ENCODE results near the gene GPR132. TPM values are rescaled to one million over a fixed set of nuclear protein-coding genes. Genes with fewer than 3 reads are reported as not detected.

The GPR132 gene
- total RNA-seq, 1 experiment from 2014 or later: 0.10 TPM

DNA sequence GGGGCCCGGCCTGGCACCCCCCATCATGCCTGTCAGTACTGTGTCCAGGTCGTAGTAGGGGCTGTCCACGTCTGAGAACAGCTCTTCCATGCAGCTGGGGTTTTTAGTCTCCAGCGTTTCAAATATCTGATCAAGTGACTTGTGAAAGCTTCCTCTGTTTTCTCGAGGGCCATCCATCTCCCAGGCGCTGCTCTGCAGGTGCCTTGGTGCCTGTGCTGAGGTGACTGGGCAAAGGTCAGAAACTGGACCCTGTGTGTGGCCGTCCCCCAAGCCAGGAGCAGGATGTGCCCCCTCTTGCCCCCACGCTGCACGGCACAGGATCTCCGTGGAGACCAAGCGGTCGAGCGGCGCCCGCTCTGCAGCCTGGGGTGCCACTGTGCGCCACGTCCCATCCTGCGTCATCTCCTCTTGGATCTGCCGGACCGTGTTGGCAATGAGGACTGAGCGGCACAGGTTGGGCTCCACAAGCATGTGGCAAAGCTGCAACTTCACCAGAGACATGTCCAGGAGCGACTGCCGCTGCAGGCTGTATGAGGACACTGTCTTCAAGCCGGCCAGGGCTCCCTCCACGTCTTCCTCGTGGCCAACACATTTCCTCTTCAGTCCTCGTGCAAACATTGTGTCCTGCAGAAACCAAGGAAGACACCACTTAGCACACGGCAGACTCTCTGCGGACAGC is 53.8 kb downstream of the GPR132 start (continued):
- TF ChIP-seq, protein P1, sequence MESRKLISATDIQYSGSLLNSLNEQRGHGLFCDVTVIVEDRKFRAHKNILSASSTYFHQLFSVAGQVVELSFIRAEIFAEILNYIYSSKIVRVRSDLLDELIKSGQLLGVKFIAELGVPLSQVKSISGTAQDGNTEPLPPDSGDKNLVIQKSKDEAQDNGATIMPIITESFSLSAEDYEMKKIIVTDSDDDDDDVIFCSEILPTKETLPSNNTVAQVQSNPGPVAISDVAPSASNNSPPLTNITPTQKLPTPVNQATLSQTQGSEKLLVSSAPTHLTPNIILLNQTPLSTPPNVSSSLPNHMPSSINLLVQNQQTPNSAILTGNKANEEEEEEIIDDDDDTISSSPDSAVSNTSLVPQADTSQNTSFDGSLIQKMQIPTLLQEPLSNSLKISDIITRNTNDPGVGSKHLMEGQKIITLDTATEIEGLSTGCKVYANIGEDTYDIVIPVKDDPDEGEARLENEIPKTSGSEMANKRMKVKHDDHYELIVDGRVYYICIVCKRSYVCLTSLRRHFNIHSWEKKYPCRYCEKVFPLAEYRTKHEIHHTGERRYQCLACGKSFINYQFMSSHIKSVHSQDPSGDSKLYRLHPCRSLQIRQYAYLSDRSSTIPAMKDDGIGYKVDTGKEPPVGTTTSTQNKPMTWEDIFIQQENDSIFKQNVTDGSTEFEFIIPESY (IDR thresholded peaks at IDR 0.05; ENCODE audit: extremely low read depth, insufficient replicate concordance, low read length): no peak
- TF ChIP-seq, protein P2, sequence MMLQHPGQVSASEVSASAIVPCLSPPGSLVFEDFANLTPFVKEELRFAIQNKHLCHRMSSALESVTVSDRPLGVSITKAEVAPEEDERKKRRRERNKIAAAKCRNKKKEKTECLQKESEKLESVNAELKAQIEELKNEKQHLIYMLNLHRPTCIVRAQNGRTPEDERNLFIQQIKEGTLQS (IDR thresholded peaks at IDR 0.05): no peak
- TF ChIP-seq SIN3A (IDR thresholded peaks at IDR 0.05; ENCODE audit: low read depth): no peak
- no peak for TF ChIP-seq ZFX (IDR thresholded peaks at IDR 0.05)

DNA sequence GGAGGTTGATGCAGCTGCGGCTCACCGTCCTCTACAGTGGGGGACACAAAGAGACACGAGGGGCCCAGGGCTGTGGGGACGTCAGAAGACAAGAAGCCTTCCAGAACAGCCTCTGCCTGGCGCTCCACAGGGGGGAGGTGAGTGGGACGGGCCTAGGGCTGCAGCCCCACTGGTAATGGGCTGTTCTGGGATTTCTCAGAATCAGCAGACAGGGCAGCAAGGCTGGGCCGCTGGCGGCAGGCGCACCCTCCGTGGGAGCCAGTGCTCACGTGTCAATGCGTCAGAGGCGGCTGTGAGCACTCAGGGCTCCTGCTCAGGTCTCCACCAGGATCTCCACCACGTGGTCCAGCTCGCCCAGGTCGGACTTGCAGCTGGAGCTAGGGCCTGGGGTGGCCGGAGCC is 54.3 kb downstream of the GPR132 start:
- H4K20me1 ChIP-seq (ENCODE audit: insufficient read depth): peaks cover 20% of the 10 kb centered on the region; the same call in 1 of the 2 replicates
- ChIA-PET RAD21 (ENCODE audit: low non-redundant PET in 1 of 2, low total read pairs in 2 of 2, uncharacterized antibody in 2 of 2, unreplicated experiment in 2 of 2) (no interaction called here), CTCF (no interaction called here), POLR2A (interaction anchor here (1.4 kb wide), 1 partner anchor 10 kb away, joined by 3 read pairs; the partner anchor contains the start of gene CDCA4)
- H3K9me2 ChIP-seq (ENCODE audit: insufficient read depth): no peaks in the 10 kb centered on the region
- no TSS peak for BruUV-seq (replicated peaks)
- H2AFZ ChIP-seq (ENCODE audit: low read depth, low read length, poor library complexity, severe bottlenecking): no peak overlapping the region
- peaks cover 0 to under 1% of the 10 kb centered on the region in 2 experiments; a peak in 1 of 4 replicates for H3K4me1 ChIP-seq (ENCODE audit: control insufficient read depth in 1 of 2, insufficient read depth in 2 of 2, low read length in 2 of 2)
- TF ChIP-seq, protein P1 (IDR thresholded peaks at IDR 0.05; ENCODE audit: extremely low read depth, insufficient replicate concordance, low read length): no peak
- no peak for TF ChIP-seq SIN3A (IDR thresholded peaks at IDR 0.05; ENCODE audit: low read depth)
- no peak for TF ChIP-seq SP1 (IDR thresholded peaks at IDR 0.05; ENCODE audit: low read depth)
- no peak for TF ChIP-seq CEBPB (IDR thresholded peaks at IDR 0.05; ENCODE audit: low read depth)
- no peak for TF ChIP-seq RAD21 (IDR thresholded peaks at IDR 0.05; ENCODE audit: low read depth)
- no peak for TF ChIP-seq SRF (IDR thresholded peaks at IDR 0.05; ENCODE audit: low read depth)
- TF ChIP-seq, protein P3, sequence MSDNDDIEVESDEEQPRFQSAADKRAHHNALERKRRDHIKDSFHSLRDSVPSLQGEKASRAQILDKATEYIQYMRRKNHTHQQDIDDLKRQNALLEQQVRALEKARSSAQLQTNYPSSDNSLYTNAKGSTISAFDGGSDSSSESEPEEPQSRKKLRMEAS (IDR thresholded peaks at IDR 0.05): no peak
- TF ChIP-seq EZH2 (IDR thresholded peaks at IDR 0.05): no peak
- no peak for TF ChIP-seq ZNF274 (IDR thresholded peaks at IDR 0.05; ENCODE audit: low read depth, low read length)
- TF ChIP-seq FOSL1 (IDR thresholded peaks at IDR 0.05; ENCODE audit: low read depth): no peak
- TF ChIP-seq ZFX (IDR thresholded peaks at IDR 0.05): no peak
- TF ChIP-seq TCF7L2 (IDR thresholded peaks at IDR 0.05; ENCODE audit: borderline replicate concordance, extremely low read depth, insufficient read depth, insufficient read length): no peak
- no peaks in the 10 kb centered on the region for H3K9me3 ChIP-seq (ENCODE audit: control insufficient read depth in 1 of 2, insufficient read depth in 1 of 2, low read depth in 1 of 2, low read length in 2 of 2)
- H3K27ac ChIP-seq (ENCODE audit: low read depth, low read length): no peak overlapping the region
- DNase-seq (ENCODE audit: low read depth, low spot score) (no peak), ATAC-seq (no peak)
- peaks cover 75% of the 10 kb centered on the region for H3K79me2 ChIP-seq (ENCODE audit: insufficient read depth, low read length)
- H3K36me3 ChIP-seq (ENCODE audit: control insufficient read depth in 1 of 2, insufficient read depth in 2 of 2, low read length in 2 of 2): peaks cover 29 to 30% of the 10 kb centered on the region in 2 experiments
- H3K4me2 ChIP-seq (ENCODE audit: low read length): no peak overlapping the region
- H3K27me3 ChIP-seq (ENCODE audit: insufficient read depth, low read length): no peaks in the 10 kb centered on the region
- intact Hi-C loops (cut with micrococcal nuclease): no loop called here
- no peak overlapping the region for H3K4me3 ChIP-seq (replicated peaks in 1 of 2; ENCODE audit: low read depth in 1 of 2, low read length in 2 of 2)
- H3K9ac ChIP-seq (ENCODE audit: low read length): no peak overlapping the region
